ENCODE results near the gene COA8. TPM values are rescaled to one million over a fixed set of nuclear protein-coding genes. Genes with fewer than 3 reads are reported as not detected.

Gene COA8
- 17.0 and 17.2 TPM in 2 replicates for total RNA-seq (2012; rRNA removed)

GRCh38 chr14:103562429-103563225, at the start of gene COA8, which contains the start of gene BAG5:
COA8 (plus strand) TSS chr14:103562960; CDS start chr14:103563002, 42 bp downstream.
BAG5 (minus strand) TSS chr14:103562657; CDS start chr14:103561164, 1,493 bp downstream.
- H3K4me1 ChIP-seq (ENCODE audit: control insufficient read depth, insufficient read depth, low read length): peaks cover 42% of the 10 kb centered on the region
- no peaks in the 10 kb centered on the region for H3K27me3 ChIP-seq (ENCODE audit: control insufficient read depth, insufficient read depth, low read length)

DNA sequence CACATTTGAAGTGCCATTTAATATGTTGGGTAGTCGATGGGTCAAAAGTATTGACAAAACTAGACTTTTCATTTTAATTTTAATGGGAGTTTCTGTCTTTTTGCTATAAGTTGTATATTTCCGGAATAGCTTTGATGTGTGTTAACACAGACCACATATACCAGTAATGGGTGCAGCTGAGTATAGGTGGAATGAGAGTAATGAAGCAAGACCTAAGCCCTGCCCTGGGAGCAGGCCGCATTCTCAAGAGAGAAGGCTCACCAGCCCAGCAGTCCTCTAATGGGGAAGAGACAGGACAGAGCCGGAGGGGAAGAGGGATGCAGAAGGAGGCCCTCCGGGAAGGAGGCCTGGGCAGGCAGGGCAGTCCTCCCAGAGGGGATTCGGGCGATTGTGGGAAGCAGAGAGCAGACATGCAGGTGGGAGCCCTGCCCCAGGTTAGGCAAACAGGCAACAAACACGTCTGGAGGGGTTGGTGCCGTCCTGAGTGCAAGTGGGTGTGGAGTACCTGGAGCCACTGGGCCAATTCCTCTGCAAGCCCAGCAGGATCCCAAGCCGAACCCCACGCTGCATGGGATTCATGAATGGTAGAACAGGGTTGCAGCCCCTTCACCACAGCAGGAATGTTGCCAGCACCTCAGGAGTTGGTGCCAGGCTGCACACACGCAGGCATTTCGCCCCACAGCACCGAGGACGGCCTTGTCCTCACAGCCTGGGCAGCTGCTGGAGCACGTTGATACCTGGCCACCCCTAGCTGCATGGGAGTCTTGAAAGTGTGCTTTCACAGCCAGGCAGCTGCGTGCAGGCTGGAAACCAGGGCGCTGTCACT, 48.0 kb upstream of the COA8 start:
- Histone ChIP-seq H3K4me2 (ENCODE audit: low read length) (no peak overlapping the region), H3K4me1 (ENCODE audit: control insufficient read depth, insufficient read depth, low read length) (peaks cover 22% of the 10 kb centered on the region), H3K4me3 (ENCODE audit: low read length) (no peak overlapping the region), H3K36me3 (ENCODE audit: insufficient read depth, low read length) (peaks cover 17% of the 10 kb centered on the region), H3K9me3 (replicated peaks; ENCODE audit: low read length) (no peaks in the 10 kb centered on the region), H3K9ac (ENCODE audit: low read depth, low read length) (no peak overlapping the region), H3K27me3 (ENCODE audit: control insufficient read depth, insufficient read depth, low read length) (no peaks in the 10 kb centered on the region)

More at GRCh38 chr14:103562429-103563225, at the start of gene COA8, which contains the start of gene BAG5:
- Histone ChIP-seq H3K4me2 (ENCODE audit: low read length) (peak within 1 kb of the TSS; percentile 94), H3K9ac (ENCODE audit: low read depth, low read length) (peak within 1 kb of the TSS; percentile 97), H3K36me3 (ENCODE audit: insufficient read depth, low read length) (peaks cover 27% of the 10 kb centered on the region), H3K4me3 (ENCODE audit: low read length) (peak within 1 kb of the TSS; percentile 100), H3K9me3 (replicated peaks; ENCODE audit: low read length) (no peaks in the 10 kb centered on the region)

DNA sequence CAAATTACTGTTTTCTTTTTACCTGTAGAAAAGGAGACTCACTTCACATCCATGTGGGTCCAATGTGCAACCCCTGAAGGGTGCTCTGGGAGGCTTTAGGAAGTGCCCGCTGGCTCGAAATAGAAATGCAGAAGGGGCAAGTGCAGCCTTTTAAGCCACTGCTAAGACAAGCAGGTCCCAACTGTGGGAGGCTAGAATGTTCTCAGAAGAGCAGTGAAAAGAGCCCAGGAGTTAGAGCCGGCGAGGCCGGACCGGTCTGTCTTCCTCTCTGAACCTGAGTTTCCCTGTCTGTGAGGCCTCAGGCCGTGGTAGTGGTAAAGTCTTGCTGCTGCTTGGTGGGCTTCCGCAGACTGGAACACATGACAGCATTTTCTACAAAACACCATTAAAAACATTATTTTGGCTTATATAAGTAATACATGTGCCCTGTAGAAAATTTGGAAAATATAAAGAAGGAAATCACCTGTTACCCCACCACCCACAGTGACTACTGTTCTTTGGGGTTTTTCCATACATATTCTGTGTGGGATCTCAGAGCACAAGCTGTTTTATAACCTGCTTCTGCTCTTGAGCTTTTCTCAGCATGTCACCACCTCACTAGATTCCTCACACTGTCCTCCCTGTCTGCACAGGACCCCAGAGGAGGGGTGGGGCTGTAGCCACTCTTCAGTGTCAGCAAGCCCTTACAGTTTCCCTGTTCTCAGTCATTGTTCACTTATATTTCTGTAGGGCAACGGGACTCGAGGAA, 46.2 kb upstream of the COA8 start:
- Histone ChIP-seq H3K36me3 (ENCODE audit: insufficient read depth, low read length) (peaks cover 4% of the 10 kb centered on the region), H3K9ac (ENCODE audit: low read depth, low read length) (no peak overlapping the region), H3K4me3 (ENCODE audit: low read length) (no peak overlapping the region), H3K27me3 (ENCODE audit: control insufficient read depth, insufficient read depth, low read length) (peaks cover 5% of the 10 kb centered on the region), H3K4me1 (ENCODE audit: control insufficient read depth, insufficient read depth, low read length) (peaks cover 31% of the 10 kb centered on the region), H3K4me2 (ENCODE audit: low read length) (no peak overlapping the region), H3K9me3 (replicated peaks; ENCODE audit: low read length) (no peaks in the 10 kb centered on the region)

- H3K9me3 ChIP-seq (replicated peaks; ENCODE audit: low read length): no peaks in the 10 kb centered on the region
- no peak overlapping the region for H3K9ac ChIP-seq (ENCODE audit: low read depth, low read length)
- H3K27me3 ChIP-seq (ENCODE audit: control insufficient read depth, insufficient read depth, low read length): peaks cover 8% of the 10 kb centered on the region
- H3K4me3 ChIP-seq (ENCODE audit: low read length): no peak overlapping the region
- peaks cover 34% of the 10 kb centered on the region for H3K4me1 ChIP-seq (ENCODE audit: control insufficient read depth, insufficient read depth, low read length)
- no peak overlapping the region for H3K4me2 ChIP-seq (ENCODE audit: low read length)
- peaks cover 4% of the 10 kb centered on the region for H3K36me3 ChIP-seq (ENCODE audit: insufficient read depth, low read length)
These were observed 45.6 kb upstream of the COA8 start for GRCh38 chr14:103517174-103517566.

DNA sequence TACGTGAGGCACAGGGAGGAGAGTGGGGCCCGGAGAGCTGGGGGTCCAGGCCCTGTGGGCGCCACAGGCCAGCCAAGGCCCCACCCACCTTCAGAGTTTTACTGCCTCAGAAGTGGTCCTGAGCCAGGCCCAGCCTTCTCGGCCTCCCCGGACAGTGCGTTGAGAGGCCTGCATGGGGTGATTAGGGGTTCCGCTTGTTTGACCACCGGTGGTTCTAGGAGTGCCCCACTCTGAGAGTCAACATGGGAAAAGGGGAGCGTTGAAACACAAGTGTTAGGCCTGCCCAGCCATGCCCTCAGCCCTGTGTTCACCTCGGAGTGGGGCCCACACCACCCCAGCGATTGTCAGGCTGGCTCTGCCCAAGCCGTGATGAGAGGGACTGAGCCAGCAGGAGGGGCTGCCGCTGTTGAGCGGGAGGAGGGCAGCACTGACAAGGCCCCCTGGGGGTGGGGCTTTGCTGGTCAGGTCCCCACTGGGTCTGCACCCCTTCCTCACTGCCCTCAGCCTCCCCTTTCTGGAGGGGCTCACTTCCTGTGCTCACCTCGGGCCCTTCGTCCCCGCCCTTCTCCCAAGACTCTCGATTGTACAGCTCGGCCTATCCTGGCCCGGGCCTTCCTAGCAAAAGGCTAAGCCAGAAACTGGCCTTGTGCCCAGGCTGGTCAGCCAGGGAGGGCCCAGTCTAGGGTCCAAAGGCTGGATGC, 44.9 kb upstream of the COA8 start:
- H3K4me3 ChIP-seq (ENCODE audit: low read length): no peak overlapping the region
- no peak overlapping the region for H3K4me2 ChIP-seq (ENCODE audit: low read length)
- H3K9ac ChIP-seq (ENCODE audit: low read depth, low read length): no peak overlapping the region
- H3K4me1 ChIP-seq (ENCODE audit: control insufficient read depth, insufficient read depth, low read length): peaks cover 31% of the 10 kb centered on the region
- H3K36me3 ChIP-seq (ENCODE audit: insufficient read depth, low read length): peaks cover 4% of the 10 kb centered on the region
- no peaks in the 10 kb centered on the region for H3K9me3 ChIP-seq (replicated peaks; ENCODE audit: low read length)
- peaks cover 14% of the 10 kb centered on the region for H3K27me3 ChIP-seq (ENCODE audit: control insufficient read depth, insufficient read depth, low read length)

- no peak overlapping the region for H3K4me3 ChIP-seq (ENCODE audit: low read length)
- peaks cover 20% of the 10 kb centered on the region for H3K27me3 ChIP-seq (ENCODE audit: control insufficient read depth, insufficient read depth, low read length)
- H3K4me2 ChIP-seq (ENCODE audit: low read length): no peak overlapping the region
- H3K36me3 ChIP-seq (ENCODE audit: insufficient read depth, low read length): peaks cover 4% of the 10 kb centered on the region
- H3K9me3 ChIP-seq (replicated peaks; ENCODE audit: low read length): no peaks in the 10 kb centered on the region
- H3K4me1 ChIP-seq (ENCODE audit: control insufficient read depth, insufficient read depth, low read length): peaks cover 27% of the 10 kb centered on the region
- no peak overlapping the region for H3K9ac ChIP-seq (ENCODE audit: low read depth, low read length)
These were observed 44.2 kb upstream of the COA8 start for GRCh38 chr14:103518422-103519042.

- Histone ChIP-seq H3K4me3 (ENCODE audit: low read length) (no peak overlapping the region), H3K9ac (ENCODE audit: low read depth, low read length) (no peak overlapping the region), H3K9me3 (replicated peaks; ENCODE audit: low read length) (no peaks in the 10 kb centered on the region), H3K4me1 (ENCODE audit: control insufficient read depth, insufficient read depth, low read length) (peaks cover 23% of the 10 kb centered on the region), H3K27me3 (ENCODE audit: control insufficient read depth, insufficient read depth, low read length) (peaks cover 27% of the 10 kb centered on the region), H3K4me2 (ENCODE audit: low read length) (no peak overlapping the region), H3K36me3 (ENCODE audit: insufficient read depth, low read length) (peaks cover 4% of the 10 kb centered on the region)
These were observed 43.5 kb upstream of the COA8 start for GRCh38 chr14:103519043-103519836.

- no peak overlapping the region for H3K4me2 ChIP-seq (ENCODE audit: low read length)
- H3K4me3 ChIP-seq (ENCODE audit: low read length): no peak overlapping the region
- peaks cover 23% of the 10 kb centered on the region for H3K4me1 ChIP-seq (ENCODE audit: control insufficient read depth, insufficient read depth, low read length)
- no peak overlapping the region for H3K9ac ChIP-seq (ENCODE audit: low read depth, low read length)
- H3K9me3 ChIP-seq (replicated peaks; ENCODE audit: low read length): no peaks in the 10 kb centered on the region
- H3K27me3 ChIP-seq (ENCODE audit: control insufficient read depth, insufficient read depth, low read length): peaks cover 27% of the 10 kb centered on the region
- peaks cover 4% of the 10 kb centered on the region for H3K36me3 ChIP-seq (ENCODE audit: insufficient read depth, low read length)
These were observed 42.9 kb upstream of the COA8 start for GRCh38 chr14:103519837-103520212.

- Histone ChIP-seq H3K36me3 (ENCODE audit: insufficient read depth, low read length) (peaks cover under 1% of the 10 kb centered on the region), H3K4me1 (ENCODE audit: control insufficient read depth, insufficient read depth, low read length) (peaks cover 23% of the 10 kb centered on the region), H3K9ac (ENCODE audit: low read depth, low read length) (no peak overlapping the region), H3K9me3 (replicated peaks; ENCODE audit: low read length) (no peaks in the 10 kb centered on the region), H3K27me3 (ENCODE audit: control insufficient read depth, insufficient read depth, low read length) (peaks cover 27% of the 10 kb centered on the region), H3K4me3 (ENCODE audit: low read length) (no peak overlapping the region), H3K4me2 (ENCODE audit: low read length) (peak overlapping the region; percentile 79)
These were observed 42.5 kb upstream of the COA8 start for GRCh38 chr14:103520269-103520656.

Data from skeletal muscle satellite cell (primary cell).